ENCODE measurements around the gene ZBTB7C. TPM values are rescaled to one million over a fixed set of nuclear protein-coding genes. Genes with fewer than 3 reads are reported as not detected.

Gene ZBTB7C
- total and polyA plus RNA-seq, 2 of the 8 experiments (the other 6 are each of a cell fraction or from before 2014, with no cell fraction given), result 0.15 to 0.45 TPM

DNA sequence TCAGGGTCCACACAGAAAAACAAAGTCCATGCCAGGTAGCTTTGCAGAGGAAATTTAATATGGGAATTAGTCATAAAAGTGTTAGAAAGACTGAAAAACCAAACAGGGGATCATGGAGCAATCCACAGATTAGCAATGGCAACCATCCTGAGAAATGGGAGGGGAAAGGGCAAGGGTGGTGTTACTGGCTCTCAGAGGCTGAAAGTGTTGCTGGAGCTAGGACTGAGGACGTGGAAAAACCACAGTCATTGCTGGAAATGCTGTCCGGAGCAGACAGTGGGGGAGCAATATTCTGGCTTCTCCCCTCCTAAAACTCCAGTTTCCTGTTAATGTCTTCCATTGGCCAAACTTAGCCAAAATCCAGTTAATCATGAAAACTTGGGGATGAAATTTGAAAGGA is 172.4 kb downstream of the ZBTB7C start:
- H2AFZ ChIP-seq (ENCODE audit: low read length), result no peak overlapping the region
- H2BK120ac ChIP-seq (replicated peaks; ENCODE audit: low read depth, low read length), result no peak overlapping the region
- H3K23me2 ChIP-seq (ENCODE audit: low read depth, low read length), result no peaks in the 10 kb centered on the region
- no peak overlapping the region for H3K9ac ChIP-seq (replicated peaks in 1 of 4; ENCODE audit: extremely low read depth in 1 of 4, low read depth in 3 of 4, low read length in 3 of 4)
- no peak overlapping the region for H3K18ac ChIP-seq (ENCODE audit: extremely low read depth, low read length)
- H3K9me3 ChIP-seq (ENCODE audit: insufficient read depth in 2 of 2, low read depth in 1 of 2, low read length in 1 of 2), result no peaks in the 10 kb centered on the region
- no peak overlapping the region for H3K4me2 ChIP-seq (ENCODE audit: insufficient read depth in 1 of 2, low read depth in 2 of 2, low read length in 2 of 2)
- H4K8ac ChIP-seq (ENCODE audit: extremely low read depth, insufficient read depth, low read length), result no peak overlapping the region
- H3K27me3 ChIP-seq (replicated peaks in 1 of 4; ENCODE audit: control insufficient read depth in 3 of 4, extremely low read depth in 1 of 4, insufficient read depth in 3 of 4, low read length in 3 of 4), result no peaks in the 10 kb centered on the region
- no peak overlapping the region for H3K4me3 ChIP-seq (ENCODE audit: extremely low read depth in 1 of 4, insufficient read depth in 2 of 4, low read depth in 3 of 4, low read length in 4 of 4)
- H4K20me1 ChIP-seq (replicated peaks in 1 of 2; ENCODE audit: control insufficient read depth in 1 of 2, insufficient read depth in 2 of 2, low read length in 2 of 2), result no peaks in the 10 kb centered on the region
- no peak overlapping the region for H2BK5ac ChIP-seq (ENCODE audit: low read depth, low read length)
- H3K4ac ChIP-seq (replicated peaks; ENCODE audit: insufficient read length, low read depth, low read length), result no peak overlapping the region
- no peak overlapping the region for H2BK12ac ChIP-seq (ENCODE audit: low read depth, low read length)
- H3K79me2 ChIP-seq (ENCODE audit: control insufficient read depth in 1 of 2, insufficient read depth in 2 of 2, low read length in 2 of 2), result no peaks in the 10 kb centered on the region
- H2AK5ac ChIP-seq (ENCODE audit: low read depth, low read length), result no peak overlapping the region
- no peak overlapping the region for H3K23ac ChIP-seq (ENCODE audit: insufficient read length)
- peaks cover 0 to 2% (median 0%) of the 10 kb centered on the region in 4 experiments; a peak in 1 of 7 replicates for H3K4me1 ChIP-seq (replicated peaks in 1 of 4; ENCODE audit: control insufficient read depth in 3 of 4, insufficient read depth in 4 of 4, low read length in 3 of 4)
- no peak overlapping the region for H2BK20ac ChIP-seq (ENCODE audit: low read length)
- DNase-seq (ENCODE audit: low read depth in 1 of 2, low spot score in 2 of 2), result no peak
- no peak overlapping the region for H3K14ac ChIP-seq (ENCODE audit: insufficient read length)
- FAIRE-seq, result no peak
- no peak overlapping the region for H4K91ac ChIP-seq (replicated peaks; ENCODE audit: insufficient read length, low read length)
- 78% methylated on average over 2 of the region's 2 CpGs; no CpG with 5 or more reads in 1 of the 2 experiments for WGBS, 2 experiments (ENCODE audit: extremely low coverage in 1 of 2, insufficient coverage in 1 of 2, insufficient read length in 1 of 2, insufficient replicate concordance in 2 of 2, low coverage in 1 of 2, low lambda C conversion rate in 2 of 2, missing lambda C conversion rate in 1 of 2)
- CTCF ChIA-PET (ENCODE audit: partially characterized antibody), result interaction anchor here (1.8 to 1.9 kb wide), 2 partner anchors 177 to 210 kb away, joined by 3 to 4 read pairs; no protein-coding TSS in a partner anchor
- no peak overlapping the region for H4K5ac ChIP-seq (ENCODE audit: insufficient read length, low read depth, low read length)
- no peaks in the 10 kb centered on the region for H3K36me3 ChIP-seq (ENCODE audit: control insufficient read depth in 2 of 4, insufficient read depth in 4 of 4, low read length in 3 of 4)
- H3K27ac ChIP-seq (ENCODE audit: low read depth, low read length), result no peak overlapping the region
- TF ChIP-seq NRF1 (IDR thresholded peaks at IDR 0.05; ENCODE audit: low read depth, low read length) (no peak), JUN (IDR thresholded peaks at IDR 0.05; ENCODE audit: low read depth, low read length) (no peak), BACH1 (IDR thresholded peaks at IDR 0.05; ENCODE audit: low read length) (no peak), HDAC6 (IDR thresholded peaks at IDR 0.05; ENCODE audit: low read depth, low read length) (no peak), HDAC2 (IDR thresholded peaks at IDR 0.05; ENCODE audit: borderline replicate concordance in 1 of 2, low read depth in 2 of 2, low read length in 2 of 2) (no peak), ASH2L (IDR thresholded peaks at IDR 0.05; ENCODE audit: low read length) (no peak), POU5F1 (IDR thresholded peaks at IDR 0.05; ENCODE audit: low read depth, low read length) (no peak), EGR1 (IDR thresholded peaks at IDR 0.05; ENCODE audit: borderline replicate concordance, low read depth, low read length) (no peak), SIRT6 (IDR thresholded peaks at IDR 0.05; ENCODE audit: low read length) (no peak), CTBP2 (IDR thresholded peaks at IDR 0.05; ENCODE audit: borderline replicate concordance, insufficient read depth, insufficient read length, low read length) (no peak), SAP30 (IDR thresholded peaks at IDR 0.05; ENCODE audit: insufficient read depth, insufficient replicate concordance, low read length) (no peak), SP2 (IDR thresholded peaks at IDR 0.05; ENCODE audit: low read length) (no peak), GABPA (IDR thresholded peaks at IDR 0.05; ENCODE audit: borderline replicate concordance, insufficient read depth, low read length) (no peak)
- no peak overlapping the region for H2BK15ac ChIP-seq (ENCODE audit: low read length)
- H3K79me1 ChIP-seq (ENCODE audit: low read depth, low read length), result no peaks in the 10 kb centered on the region
- POLR2A ChIA-PET (ENCODE audit: partially characterized antibody), result interaction anchor here (0.9 kb wide), 1 partner anchor 85 kb away, joined by 3 read pairs; no protein-coding TSS in a partner anchor
- H3K56ac ChIP-seq (replicated peaks; ENCODE audit: insufficient read length, low read depth, low read length), result no peak overlapping the region
